Measurements from ENCODE around the gene TM7SF3.
"Not testable (repeated sequence)": the region's sequence is repeated elsewhere in the genome, so short reads cannot be mapped to it uniquely, and the experiment has no call there.

The TM7SF3 gene

GRCh38 chr12:26961803-26962202 lies 52.4 kb downstream of the TM7SF3 start:
- Histone ChIP-seq H2AFZ (no peak overlapping the region), H3K27me3 (ENCODE audit: control insufficient read depth, insufficient read depth, low read length) (no peaks in the 10 kb centered on the region), H3K79me2 (no peaks in the 10 kb centered on the region), H3K36me3 (ENCODE audit: control insufficient read depth, insufficient read depth, low read length) (no peaks in the 10 kb centered on the region), H3K4me2 (ENCODE audit: low read length) (no peak overlapping the region), H3K9me3 (ENCODE audit: control insufficient read depth, low read length) (no peaks in the 10 kb centered on the region), H3K4me3 (ENCODE audit: low read depth, low read length) (no peak overlapping the region), H3K4me1 (no peaks in the 10 kb centered on the region), H3K27ac (no peak overlapping the region), H3K9ac (no peak overlapping the region)
- TF ChIP-seq, protein P1, sequence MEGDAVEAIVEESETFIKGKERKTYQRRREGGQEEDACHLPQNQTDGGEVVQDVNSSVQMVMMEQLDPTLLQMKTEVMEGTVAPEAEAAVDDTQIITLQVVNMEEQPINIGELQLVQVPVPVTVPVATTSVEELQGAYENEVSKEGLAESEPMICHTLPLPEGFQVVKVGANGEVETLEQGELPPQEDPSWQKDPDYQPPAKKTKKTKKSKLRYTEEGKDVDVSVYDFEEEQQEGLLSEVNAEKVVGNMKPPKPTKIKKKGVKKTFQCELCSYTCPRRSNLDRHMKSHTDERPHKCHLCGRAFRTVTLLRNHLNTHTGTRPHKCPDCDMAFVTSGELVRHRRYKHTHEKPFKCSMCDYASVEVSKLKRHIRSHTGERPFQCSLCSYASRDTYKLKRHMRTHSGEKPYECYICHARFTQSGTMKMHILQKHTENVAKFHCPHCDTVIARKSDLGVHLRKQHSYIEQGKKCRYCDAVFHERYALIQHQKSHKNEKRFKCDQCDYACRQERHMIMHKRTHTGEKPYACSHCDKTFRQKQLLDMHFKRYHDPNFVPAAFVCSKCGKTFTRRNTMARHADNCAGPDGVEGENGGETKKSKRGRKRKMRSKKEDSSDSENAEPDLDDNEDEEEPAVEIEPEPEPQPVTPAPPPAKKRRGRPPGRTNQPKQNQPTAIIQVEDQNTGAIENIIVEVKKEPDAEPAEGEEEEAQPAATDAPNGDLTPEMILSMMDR (IDR thresholded peaks at IDR 0.05), result no peak

GRCh38 chr12:26961391-26961790 lies 52.8 kb downstream of the TM7SF3 start:
- not testable (repeated sequence) for H2AFZ ChIP-seq; H3K4me1 ChIP-seq; H3K79me2 ChIP-seq; H3K9ac ChIP-seq; H3K27me3 ChIP-seq (ENCODE audit: control insufficient read depth, insufficient read depth, low read length); H3K27ac ChIP-seq; H3K36me3 ChIP-seq (ENCODE audit: control insufficient read depth, insufficient read depth, low read length); H3K9me3 ChIP-seq (ENCODE audit: control insufficient read depth, low read length); H3K4me3 ChIP-seq (ENCODE audit: low read depth, low read length); H3K4me2 ChIP-seq (ENCODE audit: low read length)

DNA sequence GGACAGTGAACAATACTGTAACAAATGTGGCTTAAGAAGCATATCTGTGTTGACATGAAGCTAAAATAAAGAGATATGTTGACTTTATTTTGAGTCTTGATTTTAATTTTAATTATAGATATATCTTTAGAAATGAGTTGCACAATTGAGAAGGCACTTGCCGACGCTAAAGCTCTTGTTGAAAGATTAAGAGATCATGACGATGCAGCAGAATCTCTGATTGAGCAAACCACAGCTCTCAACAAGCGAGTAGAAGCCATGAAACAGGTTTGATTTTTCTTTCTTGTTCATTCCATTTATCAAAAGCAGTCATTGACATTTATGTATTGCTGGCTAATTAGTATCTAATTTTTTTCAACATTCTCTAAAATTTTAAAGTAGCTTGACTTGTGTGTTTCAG lies 60.2 kb downstream of the TM7SF3 start:
- Histone ChIP-seq H3K79me2 (peaks cover 19% of the 10 kb centered on the region), H3K27me3 (ENCODE audit: control insufficient read depth, insufficient read depth, low read length) (no peaks in the 10 kb centered on the region), H3K4me1 (peaks cover 3% of the 10 kb centered on the region), H3K36me3 (ENCODE audit: control insufficient read depth, insufficient read depth, low read length) (no peaks in the 10 kb centered on the region), H3K9ac (no peak overlapping the region), H3K4me3 (ENCODE audit: low read depth, low read length) (no peak overlapping the region), H2AFZ (no peak overlapping the region), H3K9me3 (ENCODE audit: control insufficient read depth, low read length) (no peaks in the 10 kb centered on the region), H3K27ac (no peak overlapping the region), H3K4me2 (ENCODE audit: low read length) (no peak overlapping the region)
- TF ChIP-seq, protein P1 (IDR thresholded peaks at IDR 0.05), result no peak

DNA sequence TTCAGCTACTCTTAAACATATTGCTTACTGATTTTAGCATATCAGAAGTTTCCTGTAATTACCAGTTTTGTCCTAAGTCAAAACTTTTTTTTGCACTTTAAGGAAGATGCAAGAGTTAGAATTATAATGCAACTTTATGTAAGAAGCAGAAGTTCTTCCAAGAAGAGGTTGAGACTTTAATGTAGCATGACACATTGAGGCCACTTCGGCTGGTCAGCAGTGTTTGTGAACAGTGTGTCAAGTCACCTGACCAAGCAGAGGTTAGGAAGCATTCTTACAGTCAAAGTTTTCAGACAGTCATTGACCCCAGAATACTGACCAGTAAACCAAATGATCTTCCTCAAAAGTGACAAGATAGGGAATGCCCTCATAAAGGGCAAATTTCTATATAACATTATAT lies 60.7 kb downstream of the TM7SF3 start:
- Histone ChIP-seq H3K9ac (no peak overlapping the region), H3K27ac (no peak overlapping the region), H3K4me3 (ENCODE audit: low read depth, low read length) (no peak overlapping the region), H3K79me2 (peaks cover 21% of the 10 kb centered on the region), H3K27me3 (ENCODE audit: control insufficient read depth, insufficient read depth, low read length) (no peaks in the 10 kb centered on the region), H3K36me3 (ENCODE audit: control insufficient read depth, insufficient read depth, low read length) (no peaks in the 10 kb centered on the region), H3K4me1 (peaks cover 3% of the 10 kb centered on the region), H2AFZ (no peak overlapping the region), H3K4me2 (ENCODE audit: low read length) (no peak overlapping the region), H3K9me3 (ENCODE audit: control insufficient read depth, low read length) (no peaks in the 10 kb centered on the region)
- TF ChIP-seq, protein P1 (IDR thresholded peaks at IDR 0.05), result no peak

DNA sequence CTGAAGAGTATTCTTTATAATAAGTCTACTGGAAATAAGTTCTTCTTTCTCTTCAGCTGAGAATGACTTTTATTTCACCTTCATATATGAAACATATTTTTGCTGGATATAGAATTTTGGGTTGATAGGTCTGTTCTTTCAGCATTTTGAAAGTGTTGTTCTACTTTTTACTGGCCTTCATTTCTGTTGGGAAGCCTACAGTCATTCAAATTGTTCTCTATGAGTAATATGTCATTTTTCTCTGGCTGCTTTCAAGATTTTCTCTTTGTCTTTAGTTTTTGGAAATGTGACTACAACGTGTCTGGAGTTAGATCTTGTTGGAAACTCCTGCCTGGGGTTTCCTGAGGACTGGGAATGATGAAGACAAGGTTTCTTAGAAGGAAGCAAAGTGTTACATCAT lies 65.9 kb downstream of the TM7SF3 start:
- no peak overlapping the region for H3K4me3 ChIP-seq (ENCODE audit: low read depth, low read length)
- no peaks in the 10 kb centered on the region for H3K4me1 ChIP-seq
- H3K9me3 ChIP-seq (ENCODE audit: control insufficient read depth, low read length), result no peaks in the 10 kb centered on the region
- no peaks in the 10 kb centered on the region for H3K27me3 ChIP-seq (ENCODE audit: control insufficient read depth, insufficient read depth, low read length)
- no peak overlapping the region for H3K9ac ChIP-seq
- TF ChIP-seq, protein P1 (IDR thresholded peaks at IDR 0.05), result no peak
- no peaks in the 10 kb centered on the region for H3K36me3 ChIP-seq (ENCODE audit: control insufficient read depth, insufficient read depth, low read length)
- peaks cover 46% of the 10 kb centered on the region for H3K79me2 ChIP-seq
- H3K27ac ChIP-seq, result no peak overlapping the region
- H2AFZ ChIP-seq, result no peak overlapping the region
- H3K4me2 ChIP-seq (ENCODE audit: low read length), result no peak overlapping the region
